Measurements from ENCODE around the gene LRRC71.

Gene LRRC71

GRCh38 chr1:156905651-156906050 is 14.8 kb upstream of the LRRC71 start:
- H3K4me3 ChIP-seq (ENCODE audit: low read depth, low read length), result no peak overlapping the region
- no peak for DNase-seq (ENCODE audit: low read depth)
- no peak for TF ChIP-seq CTCF (IDR thresholded peaks at IDR 0.05; ENCODE audit: insufficient read depth, low read depth, low read length, missing control alignments)

GRCh38 chr1:156906206-156906906 is 14.1 kb upstream of the LRRC71 start:
- no peak for TF ChIP-seq CTCF (IDR thresholded peaks at IDR 0.05; ENCODE audit: insufficient read depth, low read depth, low read length, missing control alignments)
- H3K4me3 ChIP-seq (ENCODE audit: low read depth, low read length), result no peak overlapping the region
- DNase-seq (ENCODE audit: low read depth), result no peak

- no peak for DNase-seq (ENCODE audit: low read depth)
- no peak overlapping the region for H3K4me3 ChIP-seq (ENCODE audit: low read depth, low read length)
- no peak for TF ChIP-seq CTCF (IDR thresholded peaks at IDR 0.05; ENCODE audit: insufficient read depth, low read depth, low read length, missing control alignments)
Measured at GRCh38 chr1:156908541-156908940, 11.9 kb upstream of the LRRC71 start.

GRCh38 chr1:156908955-156909354 is 11.5 kb upstream of the LRRC71 start:
- no peak for TF ChIP-seq CTCF (IDR thresholded peaks at IDR 0.05; ENCODE audit: insufficient read depth, low read depth, low read length, missing control alignments)
- DNase-seq (ENCODE audit: low read depth), result no peak
- no peak overlapping the region for H3K4me3 ChIP-seq (ENCODE audit: low read depth, low read length)

- no peak for TF ChIP-seq CTCF (IDR thresholded peaks at IDR 0.05; ENCODE audit: insufficient read depth, low read depth, low read length, missing control alignments)
- no peak for DNase-seq (ENCODE audit: low read depth)
- H3K4me3 ChIP-seq (ENCODE audit: low read depth, low read length), result no peak overlapping the region
Measured at GRCh38 chr1:156909671-156910070, 10.8 kb upstream of the LRRC71 start.

GRCh38 chr1:156910309-156910782 is 10.1 kb upstream of the LRRC71 start:
- peak; percentile 58 for DNase-seq (ENCODE audit: low read depth)
- H3K4me3 ChIP-seq (ENCODE audit: low read depth, low read length), result no peak overlapping the region
- peak; percentile 92 for TF ChIP-seq CTCF (IDR thresholded peaks at IDR 0.05; ENCODE audit: insufficient read depth, low read depth, low read length, missing control alignments)
